RKO (cell line): ENCODE measurements around the gene TOR1A.
"Not testable (repeated sequence)": the region's sequence is repeated elsewhere in the genome, so short reads cannot be mapped to it uniquely, and the experiment has no call there.

ENCODE experiments used
- DNase-seq: peaks from one replicate; pipeline ENCODE4 v3.0.0-alpha.2; 2016; ENCODE audit warnings: low spot score

TOR1A gene

DNA sequence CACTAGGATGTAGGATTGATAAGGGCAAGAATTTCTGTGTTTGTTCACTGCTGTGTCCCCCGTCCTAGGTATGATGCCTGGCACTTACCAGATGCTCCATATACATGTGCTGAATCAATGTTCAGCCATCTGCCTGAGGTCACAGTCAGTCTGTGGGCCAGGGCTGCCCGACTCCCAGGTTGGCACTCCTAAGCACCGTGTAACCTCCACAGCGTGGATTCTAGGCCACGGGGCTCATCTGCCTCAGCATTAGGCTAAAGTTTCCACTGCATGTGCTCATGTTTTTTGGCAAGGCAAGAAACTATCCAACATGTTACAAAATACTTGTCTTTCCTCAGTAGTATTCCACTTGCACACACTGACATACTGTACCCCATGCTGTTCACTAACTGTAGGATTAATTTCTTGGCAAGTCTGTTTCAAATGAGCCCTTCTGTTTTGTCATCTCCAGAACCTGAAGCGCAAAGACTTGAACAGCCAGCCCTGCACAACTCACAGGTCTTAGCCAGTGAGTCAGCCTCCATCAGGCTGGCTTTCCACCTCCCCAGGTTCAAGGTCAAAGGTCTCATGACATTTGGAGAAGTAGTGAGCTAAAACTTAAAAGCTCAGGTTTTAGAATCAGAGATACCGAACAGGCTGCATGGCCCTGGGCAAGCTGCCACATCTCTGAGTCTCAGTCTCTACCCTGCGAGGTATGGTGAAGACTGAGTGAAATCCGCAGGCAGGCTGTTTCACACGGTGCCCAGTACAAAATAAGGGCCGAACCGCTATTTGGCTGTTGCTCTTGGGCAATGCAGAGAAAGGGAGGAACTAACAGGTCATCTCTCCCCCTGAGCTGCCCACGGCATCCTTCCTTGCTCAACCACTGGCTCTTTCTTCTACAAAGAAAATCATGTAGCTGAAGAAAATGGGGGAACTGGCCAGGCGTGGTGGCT is 7.2 kb downstream of the TOR1A start:
- no peak for DNase-seq

DNA sequence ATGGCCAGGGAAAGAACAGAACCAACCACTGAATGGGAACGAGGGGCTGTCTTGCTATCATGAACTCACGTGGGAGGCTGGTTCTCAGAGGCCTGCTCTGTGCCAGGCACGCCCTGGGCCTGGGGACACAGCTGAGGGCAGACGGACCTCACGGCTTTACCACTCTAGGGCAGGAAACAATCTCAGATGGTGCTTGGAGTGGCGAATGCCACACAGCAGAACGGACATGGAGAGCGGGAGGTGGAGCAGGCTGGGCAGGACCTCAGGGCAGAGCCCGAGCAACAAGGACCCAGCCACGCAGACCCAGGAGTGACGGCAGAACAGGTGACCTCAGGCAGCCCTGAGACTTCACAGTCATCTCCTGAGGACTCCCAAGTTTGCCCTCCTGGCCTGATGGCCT is 8.7 kb downstream of the TOR1A start:
- no peak for DNase-seq

DNA sequence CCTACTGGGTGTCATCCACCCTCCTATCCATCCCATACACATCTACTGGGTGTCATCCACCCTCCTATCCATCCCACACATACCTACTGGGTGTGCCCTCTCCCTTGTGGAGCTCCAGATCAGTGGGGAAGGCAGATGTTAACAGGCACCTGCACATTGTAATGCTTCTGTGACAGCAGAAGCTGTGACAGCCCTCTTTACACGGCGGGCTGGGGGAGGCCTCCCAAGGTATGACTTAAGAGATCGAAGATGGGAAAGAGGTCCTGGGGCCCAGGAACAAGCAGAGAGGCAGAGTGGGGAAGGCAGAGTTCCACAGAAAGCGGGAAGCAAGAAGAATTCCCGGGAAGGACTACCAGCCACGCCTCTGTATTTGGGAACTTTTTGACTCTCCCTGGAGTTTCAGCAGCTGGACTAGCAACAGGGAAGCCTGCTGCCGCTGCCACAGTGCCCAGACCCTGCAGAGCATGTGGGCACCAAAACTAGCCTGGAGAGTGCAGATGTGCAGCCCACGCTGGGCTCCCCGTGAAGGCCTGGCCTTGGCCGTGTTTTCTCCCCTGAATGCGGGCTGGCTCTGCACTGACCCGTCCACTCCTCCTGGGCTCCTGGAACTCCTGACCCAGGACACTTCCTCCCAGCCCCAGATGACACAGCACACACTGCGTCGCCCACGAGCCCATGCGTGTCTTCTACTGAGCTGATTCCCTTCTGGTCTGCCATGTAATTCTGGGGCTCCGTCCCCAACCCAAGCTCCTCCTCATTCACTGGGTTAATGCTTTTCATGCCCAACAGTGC is 9.3 kb downstream of the TOR1A start:
- no peak for DNase-seq

- no peak for DNase-seq
These were observed 10.3 kb downstream of the TOR1A start for GRCh38 chr9:129813661-129814060.

GRCh38 chr9:129812385-129812784 is 11.6 kb downstream of the TOR1A start:
- no peak for DNase-seq

- no peak for DNase-seq
These were observed 12.0 kb downstream of the TOR1A start for GRCh38 chr9:129811967-129812363.

DNA sequence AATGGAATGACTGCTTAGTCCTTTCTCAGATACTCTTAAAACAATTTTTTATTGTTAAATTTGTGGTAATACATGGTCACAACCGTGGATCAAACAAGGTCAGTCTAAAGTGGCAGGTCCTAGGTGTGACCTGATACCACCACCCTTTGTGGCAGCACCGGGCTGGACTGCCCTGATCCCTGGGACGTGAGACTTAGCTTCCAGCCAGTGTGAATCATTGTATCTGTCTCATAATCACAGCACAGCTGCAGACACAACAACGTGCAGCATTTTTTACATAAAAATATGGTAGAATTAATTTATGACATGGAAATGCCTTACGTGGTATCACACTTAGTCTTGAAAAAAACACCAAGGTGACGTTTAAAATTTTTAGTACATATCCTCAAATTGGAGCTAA is 13.1 kb downstream of the TOR1A start:
- DNase-seq, result no peak

DNA sequence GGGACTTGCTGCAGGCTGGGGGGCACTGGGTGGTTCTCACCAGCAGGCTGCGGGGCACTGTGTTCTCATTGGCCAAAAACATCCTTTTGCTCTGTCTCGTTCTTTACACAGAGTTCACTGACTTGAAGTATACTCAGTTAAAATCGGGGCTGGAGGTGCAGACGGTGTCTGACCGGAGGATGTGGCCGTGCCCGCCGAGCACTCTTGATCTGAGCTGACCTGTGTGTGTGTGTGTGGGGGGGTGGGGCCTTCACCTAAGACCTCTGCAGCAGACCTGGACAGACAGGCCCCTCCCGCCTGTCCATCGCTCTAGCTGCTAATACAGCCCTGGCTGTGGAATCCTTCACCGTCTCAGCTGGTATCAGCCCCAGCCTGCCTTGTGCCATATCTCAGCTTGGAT is 13.8 kb downstream of the TOR1A start:
- DNase-seq, result no peak

DNA sequence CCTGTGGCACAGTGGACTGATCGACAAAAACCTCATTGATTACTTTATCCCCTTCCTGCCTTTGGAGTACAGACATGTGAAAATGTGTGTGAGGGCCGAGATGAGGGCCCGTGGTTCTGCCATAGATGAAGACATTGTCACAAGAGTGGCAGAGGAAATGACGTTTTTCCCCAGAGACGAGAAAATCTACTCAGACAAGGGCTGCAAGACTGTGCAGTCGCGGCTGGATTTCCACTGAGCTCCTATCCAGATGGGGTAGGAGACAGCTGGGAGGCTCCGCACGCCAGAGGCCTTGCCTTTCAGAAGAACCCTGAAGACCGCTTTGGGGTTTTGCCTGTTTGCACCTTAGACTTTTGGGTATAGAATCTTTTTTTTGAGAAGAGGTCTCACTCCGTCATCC is 14.6 kb downstream of the TOR1A start:
- no peak for DNase-seq

DNA sequence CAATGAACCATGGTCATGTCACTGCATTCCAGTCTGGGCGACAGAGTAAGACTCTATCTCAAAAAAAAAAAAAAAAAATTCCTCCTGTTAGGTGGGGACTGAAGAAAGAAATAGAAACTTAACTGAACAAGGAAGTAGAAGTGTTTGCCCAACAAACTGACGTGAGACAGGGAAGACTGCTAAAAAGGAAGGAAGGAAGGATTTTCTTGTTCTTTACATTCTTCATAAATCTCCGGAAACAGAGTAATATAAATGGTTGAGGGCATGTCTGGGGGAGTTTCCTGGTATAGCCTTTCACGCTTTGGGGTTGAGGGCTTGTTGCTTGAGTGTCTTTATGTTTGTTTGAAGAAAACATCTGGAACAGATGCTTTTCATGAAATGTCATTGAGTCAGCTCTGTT is 17.9 kb downstream of the TOR1A start:
- DNase-seq, result no peak

GRCh38 chr9:129803676-129804060 is 20.3 kb downstream of the TOR1A start:
- peak; percentile 54 for DNase-seq

DNA sequence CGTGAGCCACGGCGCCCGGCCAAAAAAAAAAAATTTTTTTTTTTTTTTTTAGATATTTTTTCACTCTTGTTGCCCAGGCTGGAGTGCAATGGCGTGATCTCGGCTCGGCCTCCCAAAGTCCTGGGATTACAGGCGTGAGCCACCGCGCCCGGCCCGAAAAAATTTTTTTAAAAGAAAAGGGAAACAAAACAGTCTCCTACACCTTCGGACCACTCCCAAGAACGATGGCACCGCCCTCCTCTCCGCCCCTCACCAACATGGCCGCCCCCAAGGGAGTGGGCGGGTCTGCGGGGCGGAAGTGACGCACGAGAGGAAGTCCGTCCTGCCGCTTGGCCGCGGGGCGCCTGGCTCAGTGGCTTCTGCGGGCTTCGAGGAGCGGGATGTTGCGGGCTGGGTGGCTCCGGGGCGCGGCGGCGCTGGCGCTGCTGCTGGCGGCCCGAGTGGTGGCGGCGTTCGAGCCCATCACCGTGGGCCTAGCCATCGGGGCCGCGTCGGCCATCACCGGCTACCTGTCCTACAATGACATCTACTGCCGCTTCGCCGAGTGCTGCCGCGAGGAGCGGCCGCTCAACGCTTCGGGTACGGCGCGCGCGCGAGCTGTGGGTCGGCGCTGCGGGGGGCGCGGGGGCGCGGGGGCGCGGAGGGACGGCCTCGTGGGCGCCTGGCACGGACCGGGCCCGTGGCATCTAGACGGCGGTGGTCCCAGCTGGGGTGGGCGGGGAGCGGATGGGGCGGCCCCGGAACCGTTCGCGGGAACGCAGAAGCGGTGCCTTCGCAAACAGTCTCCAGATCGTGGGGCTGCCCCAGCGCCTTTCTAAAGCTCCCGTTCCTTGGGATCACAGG is 20.9 kb downstream of the TOR1A start, which contains the start of gene TOR1B:
Gene TOR1B, plus strand, starts transcription at position 352 of the 843 bp plus-strand sequence. Its CDS starts 29 bp downstream, at position 381.
- peak; percentile 96 for DNase-seq

DNA sequence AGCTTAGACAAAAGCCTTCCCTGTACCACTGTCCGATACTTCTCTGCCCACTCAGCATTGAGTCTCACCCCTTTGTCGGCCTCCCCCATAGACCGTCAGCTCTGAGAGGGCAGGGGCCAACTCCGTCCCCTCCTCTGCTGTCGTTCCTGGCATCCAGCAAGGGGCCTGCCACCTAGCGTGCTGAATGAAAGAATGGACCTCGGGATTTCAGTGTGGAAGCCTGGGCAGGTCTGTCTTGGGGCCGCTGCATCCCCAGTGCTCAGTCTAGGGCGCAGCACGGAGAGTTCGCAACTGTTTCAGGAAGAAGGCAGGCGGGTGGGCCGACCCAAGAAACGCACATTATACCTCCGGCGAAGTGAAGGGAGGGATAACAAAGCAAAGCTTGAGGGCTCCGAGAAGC is 22.4 kb downstream of the TOR1A start:
- no peak for DNase-seq

GRCh38 chr9:129798973-129799372 is 25.0 kb downstream of the TOR1A start:
- no peak for DNase-seq

GRCh38 chr9:129796029-129796428 is 27.9 kb downstream of the TOR1A start:
- not testable (repeated sequence) for DNase-seq

GRCh38 chr9:129794549-129794948 is 29.4 kb downstream of the TOR1A start:
- no peak for DNase-seq

GRCh38 chr9:129786481-129786880 is 37.5 kb downstream of the TOR1A start:
- no peak for DNase-seq

GRCh38 chr9:129785866-129786265 is 38.1 kb downstream of the TOR1A start:
- DNase-seq, result no peak

- DNase-seq, result not testable (repeated sequence)
These were observed 39.0 kb downstream of the TOR1A start for GRCh38 chr9:129784970-129785369.

- DNase-seq, result peak; percentile 82
These were observed 40.2 kb downstream of the TOR1A start for GRCh38 chr9:129783516-129784361.

DNA sequence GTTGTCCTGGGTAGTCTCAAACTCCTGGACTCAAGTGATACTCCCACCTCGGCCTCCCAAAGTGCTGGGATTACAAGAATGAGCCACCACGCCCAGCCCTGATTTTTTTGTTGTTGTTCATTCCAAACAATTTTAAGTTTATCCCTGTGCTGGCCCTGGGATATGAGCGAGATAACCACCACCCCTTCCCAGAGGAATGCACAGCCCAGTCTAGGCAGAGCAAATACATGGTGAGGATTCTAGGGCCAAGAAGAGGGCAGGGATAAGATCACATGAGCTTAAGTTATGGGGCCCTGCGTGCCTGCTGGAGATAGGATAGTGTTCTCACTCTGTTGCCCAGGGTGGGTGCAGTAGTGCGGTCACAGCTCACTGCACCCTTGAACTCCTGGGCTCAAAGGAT is 42.0 kb downstream of the TOR1A start:
- DNase-seq, result no peak
